PC-3 (cell line): ENCODE data around the gene BTBD6. TPM values are rescaled to one million over a fixed set of nuclear protein-coding genes. Genes with fewer than 3 reads are reported as not detected.
A peak's percentile ranks its signal among the peaks of the same experiment; 100 is the strongest.

Source experiments
- ATAC-seq: fragments of 200-7000 bp; cut with Tn5 transposase; 2 replicates; pipeline ENCODE4 v1.9.1; 2020; ENCODE audit warnings: mild to moderate bottlenecking, moderate library complexity
- BruUV-seq: library from RNA; stranded (reverse); fragments of 400-500 nt; replicated peaks from 2 replicates; lab custom pipeline; 2021; lab: Mats Ljungman, UMichigan
- CTCF ChIA-PET: fragments of 300-600 bp; sonication (Branson Sonifier 250); formaldehyde crosslinking; loops from one replicate; lab custom pipeline; 2022; ENCODE audit warnings: antibody characterized with exemption; lab: Charles Lee
- POLR2A ChIA-PET: fragments of 300-600 bp; sonication (Branson Sonifier 250); formaldehyde crosslinking; loops from one replicate; lab custom pipeline; 2022; ENCODE audit warnings: antibody characterized with exemption; ENCODE audit not compliant: unreplicated experiment; lab: Charles Lee
- DNase-seq: peaks from one replicate; pipeline ENCODE4 v3.0.0-alpha.2; 2015
- H2AFZ ChIP-seq: fragments of 300-600 bp; sonication (generic); 2 replicates; pipeline ENCODE4 v1.6.0; 2016; ENCODE audit warnings: antibody characterized with exemption, low read length
- H3F3A ChIP-seq: fragments of 300-600 bp; sonication (generic); one replicate; pipeline ENCODE4 v1.6.0; 2017; ENCODE audit warnings: antibody characterized with exemption, low read length, control low read depth, mild to moderate bottlenecking; ENCODE audit not compliant: unreplicated experiment
- H3K27ac ChIP-seq: fragments of 300-600 bp; sonication (generic); 2 replicates; pipeline ENCODE4 v1.5.1; 2016; ENCODE audit warnings: mild to moderate bottlenecking, low read length
- H3K27me3 ChIP-seq: fragments of 300-600 bp; sonication (generic); 2 replicates; pipeline ENCODE4 v1.6.1; 2016; ENCODE audit warnings: low read length, mixed read lengths
- H3K36me3 ChIP-seq: fragments of 300-600 bp; sonication (generic); 2 replicates; pipeline ENCODE4 v1.6.1; 2016; ENCODE audit warnings: low read depth, mixed run types, low read length, mixed read lengths
- H3K4me1 ChIP-seq: fragments of 300-600 bp; sonication (generic); 2 replicates; pipeline ENCODE4 v1.5.1; 2016; ENCODE audit warnings: low read length; ENCODE audit not compliant: insufficient read depth
- H3K4me2 ChIP-seq: fragments of 300-600 bp; sonication (generic); 2 replicates; pipeline ENCODE4 v1.6.0; 2016; ENCODE audit warnings: low read length
- H3K4me3 ChIP-seq: fragments of 300-600 bp; sonication (generic); 2 replicates; pipeline ENCODE4 v1.5.1; 2016; ENCODE audit warnings: mild to moderate bottlenecking, low read length, mixed read lengths
- H3K79me2 ChIP-seq: fragments of 300-600 bp; sonication (generic); 2 replicates; pipeline ENCODE4 v1.6.1; 2017; ENCODE audit warnings: low read length, mixed read lengths
- H3K9ac ChIP-seq: fragments of 300-600 bp; sonication (generic); 2 replicates; pipeline ENCODE4 v1.6.0; 2016; ENCODE audit warnings: mild to moderate bottlenecking, low read length
- H3K9me2 ChIP-seq: fragments of 300-600 bp; sonication (generic); replicated peaks from 2 replicates; pipeline ENCODE4 v1.6.1; 2016; ENCODE audit warnings: mixed run types, low read length, mixed read lengths
- H3K9me3 ChIP-seq: fragments of 300-600 bp; sonication (generic); 2 replicates; pipeline ENCODE4 v1.6.1; 2016; ENCODE audit warnings: low read length, mixed read lengths
- H4K20me1 ChIP-seq: fragments of 300-600 bp; sonication (generic); 2 replicates; pipeline ENCODE4 v1.6.1; 2016; ENCODE audit warnings: low read length, mixed read lengths
- EZH2 ChIP-seq: fragments of 300-600 bp; sonication (generic); IDR thresholded peaks from one replicate; pipeline ENCODE4 v1.6.1; 2017; ENCODE audit warnings: antibody characterized with exemption, mild to moderate bottlenecking, low read length; ENCODE audit not compliant: unreplicated experiment
- EZH2phosphoT487 ChIP-seq: fragments of 300-600 bp; sonication (generic); IDR thresholded peaks from 2 replicates; pipeline ENCODE4 v1.6.1; 2018; ENCODE audit warnings: mild to moderate bottlenecking, antibody characterized with exemption, low read length, borderline replicate concordance
- intact Hi-C: fragments of 100-400 bp; cut with micrococcal nuclease; formaldehyde crosslinking; loops from 2 replicates; pipeline ENCODE4 v1.9.0; 2023
- total RNA-seq: library from RNA; depleted of rRNA; stranded (reverse); fragments of >200 nt; gene quantifications from 2 replicates; pipeline ENCODE4 v1.2.3, GENCODE V29; 2014
- TF ChIP-seq, protein P1 (sequence below): fragments of 300-600 bp; sonication (generic); conservative IDR thresholded peaks from 2 replicates; pipeline ENCODE4 v1.5.1; 2017; ENCODE audit warnings: antibody characterized with exemption, low read depth, mild to moderate bottlenecking, low read length

BTBD6 gene
- total RNA-seq, 1 experiment from 2014 or later = 104 TPM

GRCh38 chr14:105282098-105282725, 33.9 kb downstream of the BTBD6 start:
- no peak for ATAC-seq
- intact Hi-C loops = no loop called here
- POLR2A ChIA-PET = no interaction called here

GRCh38 chr14:105283028-105283427, 34.7 kb downstream of the BTBD6 start:
- no peak for DNase-seq

More at GRCh38 chr14:105282098-105282725, 33.9 kb downstream of the BTBD6 start:
- H3K9ac ChIP-seq = no peak overlapping the region
- no peaks in the 10 kb centered on the region for H3K9me3 ChIP-seq
- no peak overlapping the region for H3K4me2 ChIP-seq
- no peak for DNase-seq
- no TSS peak for BruUV-seq
- H3F3A ChIP-seq = no peaks in the 10 kb centered on the region
- H3K9me2 ChIP-seq = no peaks in the 10 kb centered on the region
- H3K27ac ChIP-seq = no peak overlapping the region
- no peak overlapping the region for H3K4me3 ChIP-seq
- H3K4me1 ChIP-seq = no peaks in the 10 kb centered on the region
- peaks cover 3% of the 10 kb centered on the region; the same call in 1 of the 2 replicates for H4K20me1 ChIP-seq
- TF ChIP-seq, protein P1, sequence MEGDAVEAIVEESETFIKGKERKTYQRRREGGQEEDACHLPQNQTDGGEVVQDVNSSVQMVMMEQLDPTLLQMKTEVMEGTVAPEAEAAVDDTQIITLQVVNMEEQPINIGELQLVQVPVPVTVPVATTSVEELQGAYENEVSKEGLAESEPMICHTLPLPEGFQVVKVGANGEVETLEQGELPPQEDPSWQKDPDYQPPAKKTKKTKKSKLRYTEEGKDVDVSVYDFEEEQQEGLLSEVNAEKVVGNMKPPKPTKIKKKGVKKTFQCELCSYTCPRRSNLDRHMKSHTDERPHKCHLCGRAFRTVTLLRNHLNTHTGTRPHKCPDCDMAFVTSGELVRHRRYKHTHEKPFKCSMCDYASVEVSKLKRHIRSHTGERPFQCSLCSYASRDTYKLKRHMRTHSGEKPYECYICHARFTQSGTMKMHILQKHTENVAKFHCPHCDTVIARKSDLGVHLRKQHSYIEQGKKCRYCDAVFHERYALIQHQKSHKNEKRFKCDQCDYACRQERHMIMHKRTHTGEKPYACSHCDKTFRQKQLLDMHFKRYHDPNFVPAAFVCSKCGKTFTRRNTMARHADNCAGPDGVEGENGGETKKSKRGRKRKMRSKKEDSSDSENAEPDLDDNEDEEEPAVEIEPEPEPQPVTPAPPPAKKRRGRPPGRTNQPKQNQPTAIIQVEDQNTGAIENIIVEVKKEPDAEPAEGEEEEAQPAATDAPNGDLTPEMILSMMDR = 0 out of 2 replicates have a peak, but pooled peaks have one; percentile 12
- no peak for TF ChIP-seq EZH2
- CTCF ChIA-PET = no interaction called here
- no peaks in the 10 kb centered on the region for H3K27me3 ChIP-seq
- peaks cover 53% of the 10 kb centered on the region for H3K79me2 ChIP-seq
- H2AFZ ChIP-seq = no peak overlapping the region
- no peaks in the 10 kb centered on the region for H3K36me3 ChIP-seq

DNA sequence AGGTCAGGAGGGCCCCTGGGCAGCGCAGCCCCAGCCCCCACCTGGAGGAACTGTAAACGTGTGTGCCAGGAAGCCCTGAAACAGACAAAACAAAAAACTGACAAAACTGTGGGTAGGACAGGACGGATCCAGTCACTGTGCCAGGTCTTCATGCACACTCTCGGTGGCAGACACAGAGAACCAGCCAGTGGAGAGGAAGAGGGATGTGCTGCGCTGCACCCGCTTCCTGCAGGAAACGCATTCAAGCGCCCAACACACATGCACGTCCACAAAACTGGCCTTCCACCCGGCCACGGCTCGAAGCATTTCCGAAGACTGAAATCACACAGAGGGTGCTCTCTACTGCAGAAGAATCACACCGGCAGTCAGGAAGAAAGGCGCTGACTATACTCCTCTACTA, 35.6 kb downstream of the BTBD6 start:
- H3K27ac ChIP-seq = no peak overlapping the region
- H3F3A ChIP-seq = no peaks in the 10 kb centered on the region
- H3K4me2 ChIP-seq = no peak overlapping the region
- no peaks in the 10 kb centered on the region for H3K9me2 ChIP-seq
- BruUV-seq = no TSS peak
- DNase-seq (no peak), ATAC-seq (no peak)
- H3K79me2 ChIP-seq = peaks cover 54% of the 10 kb centered on the region
- ChIA-PET POLR2A (no interaction called here), CTCF (interaction anchor here (0.6 kb wide), 1 partner anchor 24 kb away, joined by 5 read pairs; no protein-coding TSS in a partner anchor)
- H3K36me3 ChIP-seq = no peaks in the 10 kb centered on the region
- no peak overlapping the region for H3K4me3 ChIP-seq
- no peaks in the 10 kb centered on the region for H3K27me3 ChIP-seq
- no peaks in the 10 kb centered on the region for H3K4me1 ChIP-seq
- H4K20me1 ChIP-seq = peaks cover 3% of the 10 kb centered on the region; the same call in 1 of the 2 replicates
- intact Hi-C loops = no loop called here
- no peak overlapping the region for H3K9ac ChIP-seq
- TF ChIP-seq, protein P1 = no peak
- TF ChIP-seq EZH2 (no peak), EZH2phosphoT487 (no peak)
- H2AFZ ChIP-seq = no peak overlapping the region
- no peaks in the 10 kb centered on the region for H3K9me3 ChIP-seq

More at GRCh38 chr14:105283028-105283427, 34.7 kb downstream of the BTBD6 start:
- CTCF ChIA-PET = no interaction called here
- Histone ChIP-seq H3K4me3 (no peak overlapping the region), H3K4me1 (no peaks in the 10 kb centered on the region), H3K27me3 (no peaks in the 10 kb centered on the region), H3F3A (no peaks in the 10 kb centered on the region), H3K27ac (no peak overlapping the region), H3K36me3 (no peaks in the 10 kb centered on the region), H4K20me1 (peaks cover 3% of the 10 kb centered on the region; the same call in 1 of the 2 replicates), H2AFZ (no peak overlapping the region), H3K4me2 (no peak overlapping the region), H3K79me2 (peaks cover 56% of the 10 kb centered on the region), H3K9ac (no peak overlapping the region), H3K9me2 (no peaks in the 10 kb centered on the region), H3K9me3 (no peaks in the 10 kb centered on the region)
- BruUV-seq = no TSS peak
- ATAC-seq = no peak
- TF ChIP-seq, protein P1 = no peak
- TF ChIP-seq EZH2phosphoT487 = no peak
- TF ChIP-seq EZH2 = no peak
- intact Hi-C loops = no loop called here
- POLR2A ChIA-PET = no interaction called here
